Omental fat pad (tissue), 4 donors: ENCODE measurements around the gene ITGA3. TPM values are rescaled to one million over a fixed set of nuclear protein-coding genes. Genes with fewer than 3 reads are reported as not detected.

Experiments used
- ATAC-seq: fragments of 150-250 bp; one replicate; pipeline ENCODE4 v1.9.1; 2016; ENCODE audit warnings: mild to moderate bottlenecking, moderate library complexity; ENCODE audit not compliant: low FRiP score
- DNase-seq: peaks from one replicate; pipeline ENCODE4 v3.0.0-alpha.2; 2019; ENCODE audit warnings: low spot score
- CTCF ChIP-seq, 3 donors: fragments of 450-650 bp; IDR thresholded peaks; one replicate each; pipeline ENCODE4 v1.5.1; 2016 to 2017; ENCODE audit warnings: antibody characterized with exemption in 3 of 3, mild to moderate bottlenecking in 3 of 3, moderate library complexity in 2 of 3
- total RNA-seq, 4 donors: library from RNA; depleted of rRNA; stranded (reverse); fragments of >200 nt; gene quantifications; one replicate each; pipeline ENCODE4 v1.1.0, GENCODE V29; 2016

ITGA3 gene
- total RNA-seq, 4 donors from 2014 or later, result 28.5 to 99.8 (median 41.2) TPM

DNA sequence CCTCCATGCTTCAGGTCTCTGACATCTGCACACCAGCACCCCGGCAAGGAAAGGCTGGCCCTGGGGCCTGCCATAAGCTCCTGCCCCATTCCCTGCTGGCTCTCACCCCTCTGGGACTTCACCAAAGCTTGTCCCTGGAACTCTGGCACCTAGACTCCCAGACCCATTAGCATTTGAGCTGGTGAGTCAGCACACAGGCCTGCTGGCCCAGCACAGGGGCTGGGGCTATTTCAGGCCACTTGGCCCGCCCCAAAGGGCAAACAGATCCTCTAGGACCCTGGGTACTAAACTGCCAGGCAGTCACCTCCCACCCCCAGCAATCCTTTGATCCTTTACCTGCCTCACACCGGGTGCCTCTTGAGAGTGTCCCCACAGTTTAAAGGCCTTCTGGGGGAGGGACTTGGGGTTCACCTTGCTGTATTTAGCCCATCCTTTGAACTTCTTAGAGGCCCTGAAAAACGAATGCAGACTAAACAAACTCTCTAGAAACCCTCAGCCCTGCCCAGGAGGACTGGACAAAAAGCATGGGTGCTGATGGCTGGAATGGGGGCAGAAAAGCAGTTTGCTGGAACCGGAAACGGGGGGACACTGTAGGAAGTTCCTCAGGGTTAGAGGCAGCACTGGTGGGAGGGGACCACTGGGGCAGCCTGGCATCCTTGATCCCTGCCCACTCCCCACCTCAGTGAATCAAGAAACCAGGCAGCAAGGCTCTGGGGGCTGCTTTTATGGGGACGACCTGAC, 77.3 kb downstream of the ITGA3 start:
- ATAC-seq, result no peak
- TF ChIP-seq CTCF (IDR thresholded peaks at IDR 0.05), result no peak
- no peak for DNase-seq

- ATAC-seq (no peak), DNase-seq (no peak)
- TF ChIP-seq CTCF (IDR thresholded peaks at IDR 0.05), result no peak
Observed at GRCh38 chr17:50133769-50134099, 77.8 kb downstream of the ITGA3 start.

DNA sequence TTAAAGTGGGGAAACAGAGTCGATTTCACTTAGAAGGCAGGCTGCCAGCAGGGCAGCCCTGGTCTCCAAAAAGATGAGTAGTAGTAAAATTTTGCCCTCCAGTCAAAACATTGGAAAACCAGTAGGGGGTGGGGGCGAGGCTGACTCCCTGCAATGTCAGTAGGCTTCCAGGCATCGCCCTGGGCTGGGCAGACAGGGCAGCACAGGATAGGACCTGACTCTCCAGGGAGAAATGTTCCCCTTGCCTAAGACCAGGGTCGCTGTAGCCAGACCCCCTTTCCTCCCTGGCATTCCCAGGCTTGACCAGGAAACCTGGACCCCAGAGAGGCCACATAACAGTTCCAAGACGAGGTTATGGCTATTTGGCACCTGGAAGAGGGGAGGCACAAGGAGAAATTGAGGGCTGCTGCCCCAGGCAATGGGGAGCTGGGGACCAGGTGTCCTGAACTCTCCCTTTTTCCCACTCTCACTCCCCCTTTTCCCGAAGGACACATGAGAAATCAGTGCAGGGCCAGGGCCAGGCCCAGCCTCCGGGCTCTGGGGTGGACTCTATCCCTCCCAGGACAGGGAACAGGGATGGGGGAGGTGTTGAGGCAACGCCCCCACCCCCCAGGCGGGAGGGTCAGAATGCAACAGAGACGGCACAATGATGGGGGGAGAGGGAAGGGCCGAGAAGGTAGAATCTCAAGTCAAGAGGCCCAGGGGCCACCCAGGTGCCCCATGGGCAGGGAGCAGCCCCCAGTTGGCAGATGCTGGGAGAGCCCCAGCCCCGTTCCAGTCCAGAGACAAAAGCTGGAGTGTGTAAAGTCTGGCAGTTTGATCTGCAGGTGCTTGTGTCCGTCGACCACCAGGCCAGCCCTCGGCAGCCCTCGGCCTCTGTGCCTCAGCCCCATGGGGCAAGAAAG, 78.5 kb downstream of the ITGA3 start:
- TF ChIP-seq CTCF (IDR thresholded peaks at IDR 0.05), result no peak
- DNase-seq, result no peak
- ATAC-seq, result no peak

- DNase-seq, result no peak
- no peak for TF ChIP-seq CTCF (IDR thresholded peaks at IDR 0.05)
- no peak for ATAC-seq
Observed at GRCh38 chr17:50135316-50136095, 79.6 kb downstream of the ITGA3 start.

GRCh38 chr17:50136096-50136687, 80.3 kb downstream of the ITGA3 start:
- no peak for DNase-seq
- no peak for TF ChIP-seq CTCF (IDR thresholded peaks at IDR 0.05)
- ATAC-seq, result no peak

GRCh38 chr17:50137042-50137441, 81.1 kb downstream of the ITGA3 start:
- no peak for TF ChIP-seq CTCF (IDR thresholded peaks at IDR 0.05)
- ATAC-seq (no peak), DNase-seq (no peak)
